Uterus (tissue), 2 donors: ENCODE measurements around the gene SKI.

Experiments used
- POLR2A ChIP-seq, 2 donors: fragments of 450-650 bp; IDR thresholded peaks; one replicate each; pipeline ENCODE4 v1.6.1; 2016; ENCODE audit warnings: antibody characterized with exemption in 2 of 2, mild to moderate bottlenecking in 1 of 2, moderate library complexity in 1 of 2
- TF ChIP-seq, protein P1 (sequence below), 4 experiments: fragments of 200-600 bp in 2 of 4; fragments of 450-650 bp in 2 of 4; sonication (generic) in 2 of 4; IDR thresholded peaks; one replicate each; pipeline ENCODE4 v1.5.1; 2016 to 2019; ENCODE audit warnings: antibody characterized with exemption in 4 of 4, mild to moderate bottlenecking in 2 of 4, moderate library complexity in 1 of 4

- TF ChIP-seq, protein P1, sequence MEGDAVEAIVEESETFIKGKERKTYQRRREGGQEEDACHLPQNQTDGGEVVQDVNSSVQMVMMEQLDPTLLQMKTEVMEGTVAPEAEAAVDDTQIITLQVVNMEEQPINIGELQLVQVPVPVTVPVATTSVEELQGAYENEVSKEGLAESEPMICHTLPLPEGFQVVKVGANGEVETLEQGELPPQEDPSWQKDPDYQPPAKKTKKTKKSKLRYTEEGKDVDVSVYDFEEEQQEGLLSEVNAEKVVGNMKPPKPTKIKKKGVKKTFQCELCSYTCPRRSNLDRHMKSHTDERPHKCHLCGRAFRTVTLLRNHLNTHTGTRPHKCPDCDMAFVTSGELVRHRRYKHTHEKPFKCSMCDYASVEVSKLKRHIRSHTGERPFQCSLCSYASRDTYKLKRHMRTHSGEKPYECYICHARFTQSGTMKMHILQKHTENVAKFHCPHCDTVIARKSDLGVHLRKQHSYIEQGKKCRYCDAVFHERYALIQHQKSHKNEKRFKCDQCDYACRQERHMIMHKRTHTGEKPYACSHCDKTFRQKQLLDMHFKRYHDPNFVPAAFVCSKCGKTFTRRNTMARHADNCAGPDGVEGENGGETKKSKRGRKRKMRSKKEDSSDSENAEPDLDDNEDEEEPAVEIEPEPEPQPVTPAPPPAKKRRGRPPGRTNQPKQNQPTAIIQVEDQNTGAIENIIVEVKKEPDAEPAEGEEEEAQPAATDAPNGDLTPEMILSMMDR (IDR thresholded peaks at IDR 0.05), result no peak
- no peak for TF ChIP-seq POLR2A (IDR thresholded peaks at IDR 0.05)
These were observed 40.4 kb downstream of the SKI start for GRCh38 chr1:2268285-2269056.
